K562 (cell line): Measurements from ENCODE around the gene CARD10.

ENCODE experiments used
- BDP1 ChIP-seq: IDR thresholded peaks from 3 replicates; pipeline ENCODE4 v1.6.1; 2011; ENCODE audit not compliant: insufficient read length, insufficient read depth
- BHLHE40 ChIP-seq: IDR thresholded peaks from 2 replicates; pipeline ENCODE4 v1.6.1; 2011; ENCODE audit warnings: low read length, improper control_type of control experiment
- CBX5 ChIP-seq: IDR thresholded peaks from 2 replicates; pipeline ENCODE4 v1.6.1; 2014; ENCODE audit warnings: low read depth, borderline replicate concordance
- FOXM1 ChIP-seq, 2 experiments: fragments of 450-650 bp in 1 of 2; sonication (generic) in 1 of 2; formaldehyde crosslinking in 1 of 2; IDR thresholded peaks; 2 replicates each; pipeline versions ENCODE4 v1.6.1 to v1.9.0; 2017 to 2022; ENCODE audit warnings: low read depth in 2 of 2, mild to moderate bottlenecking in 2 of 2, missing genetic modification reagents in 1 of 2, moderate library complexity in 1 of 2
- NFIC ChIP-seq: fragments of 450-650 bp; IDR thresholded peaks from 2 replicates; pipeline ENCODE4 v1.6.1; 2017; ENCODE audit warnings: mild to moderate bottlenecking, inconsistent platforms
- POLR2AphosphoS5 ChIP-seq: IDR thresholded peaks from 2 replicates; pipeline ENCODE4 v1.6.1; 2011; ENCODE audit warnings: mild to moderate bottlenecking, low read depth, low read length, moderate library complexity; ENCODE audit not compliant: control insufficient read depth, insufficient read depth
- RBFOX2 ChIP-seq: fragments of 200-400 bp; formaldehyde crosslinking; IDR thresholded peaks from 2 replicates; pipeline ENCODE4 v1.6.1; 2017; ENCODE audit warnings: low read depth, mild to moderate bottlenecking, low read length, moderate library complexity
- SMARCC2 ChIP-seq: fragments of 450-650 bp; IDR thresholded peaks from 2 replicates; pipeline ENCODE4 v1.6.1; 2017; ENCODE audit warnings: antibody characterized with exemption, moderate library complexity, mild to moderate bottlenecking, low read depth
- ZNF24 ChIP-seq: fragments of 450-650 bp; IDR thresholded peaks from 2 replicates; pipeline ENCODE4 v1.6.1; 2016
- TF ChIP-seq, protein P1 (sequence below): sonication (generic); formaldehyde crosslinking; IDR thresholded peaks from 2 replicates; pipeline ENCODE4 v1.8.1; 2023; ENCODE audit warnings: mild to moderate bottlenecking, missing genetic modification reagents
- TF ChIP-seq, protein P2 (sequence below): sonication (generic); formaldehyde crosslinking; IDR thresholded peaks from 2 replicates; pipeline ENCODE4 v1.8.1; 2022; ENCODE audit warnings: missing genetic modification reagents
- TF ChIP-seq, protein P3 (sequence below), 3 experiments: IDR thresholded peaks in 2 of 3; conservative IDR thresholded peaks in 1 of 3; 2 replicates each; pipeline ENCODE4 v1.5.1; 2011 to 2012; ENCODE audit warnings: low read length in 3 of 3, mild to moderate bottlenecking in 3 of 3, control low read depth in 2 of 3, improper control_type of control experiment in 1 of 3, inconsistent platforms in 1 of 3, low read depth in 1 of 3, mixed read lengths in 1 of 3, moderate library complexity in 1 of 3; ENCODE audit not compliant: insufficient read depth in 2 of 3

DNA sequence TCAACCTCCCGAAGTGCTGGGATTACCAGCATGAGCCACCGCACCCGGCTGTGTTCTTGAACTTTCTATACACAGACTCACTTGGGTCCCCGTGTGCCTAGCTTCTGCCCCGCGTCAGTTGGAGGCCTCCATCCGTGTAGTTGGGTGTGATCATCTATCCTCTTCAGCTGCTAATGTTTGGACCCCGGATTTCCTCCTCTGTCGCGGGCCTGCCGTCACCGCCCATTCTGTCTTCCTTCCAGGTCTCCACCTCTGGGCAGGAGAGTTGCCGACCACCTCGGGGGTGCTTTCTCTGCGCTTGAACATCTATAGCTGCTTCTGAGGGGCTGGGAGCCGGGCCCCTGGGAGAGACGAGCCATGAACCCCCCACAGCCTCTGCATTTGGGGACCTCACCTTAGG is 46.6 kb upstream of the CARD10 start:
- TF ChIP-seq NFIC (no peak), ZNF24 (no peak), CBX5 (no peak), POLR2AphosphoS5 (no peak), SMARCC2 (no peak), BDP1 (no peak), RBFOX2 (no peak), FOXM1 (IDR thresholded peaks at IDR 0.05; ENCODE audit: low read depth) (no peak), FOXM1 (CRISPR knock-in tag; IDR thresholded peaks at IDR 0.05; ENCODE audit: low read depth) (no peak), BHLHE40 (no peak)
- TF ChIP-seq, protein P1, sequence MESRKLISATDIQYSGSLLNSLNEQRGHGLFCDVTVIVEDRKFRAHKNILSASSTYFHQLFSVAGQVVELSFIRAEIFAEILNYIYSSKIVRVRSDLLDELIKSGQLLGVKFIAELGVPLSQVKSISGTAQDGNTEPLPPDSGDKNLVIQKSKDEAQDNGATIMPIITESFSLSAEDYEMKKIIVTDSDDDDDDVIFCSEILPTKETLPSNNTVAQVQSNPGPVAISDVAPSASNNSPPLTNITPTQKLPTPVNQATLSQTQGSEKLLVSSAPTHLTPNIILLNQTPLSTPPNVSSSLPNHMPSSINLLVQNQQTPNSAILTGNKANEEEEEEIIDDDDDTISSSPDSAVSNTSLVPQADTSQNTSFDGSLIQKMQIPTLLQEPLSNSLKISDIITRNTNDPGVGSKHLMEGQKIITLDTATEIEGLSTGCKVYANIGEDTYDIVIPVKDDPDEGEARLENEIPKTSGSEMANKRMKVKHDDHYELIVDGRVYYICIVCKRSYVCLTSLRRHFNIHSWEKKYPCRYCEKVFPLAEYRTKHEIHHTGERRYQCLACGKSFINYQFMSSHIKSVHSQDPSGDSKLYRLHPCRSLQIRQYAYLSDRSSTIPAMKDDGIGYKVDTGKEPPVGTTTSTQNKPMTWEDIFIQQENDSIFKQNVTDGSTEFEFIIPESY (CRISPR knock-in tag), result no peak
- TF ChIP-seq, protein P2, sequence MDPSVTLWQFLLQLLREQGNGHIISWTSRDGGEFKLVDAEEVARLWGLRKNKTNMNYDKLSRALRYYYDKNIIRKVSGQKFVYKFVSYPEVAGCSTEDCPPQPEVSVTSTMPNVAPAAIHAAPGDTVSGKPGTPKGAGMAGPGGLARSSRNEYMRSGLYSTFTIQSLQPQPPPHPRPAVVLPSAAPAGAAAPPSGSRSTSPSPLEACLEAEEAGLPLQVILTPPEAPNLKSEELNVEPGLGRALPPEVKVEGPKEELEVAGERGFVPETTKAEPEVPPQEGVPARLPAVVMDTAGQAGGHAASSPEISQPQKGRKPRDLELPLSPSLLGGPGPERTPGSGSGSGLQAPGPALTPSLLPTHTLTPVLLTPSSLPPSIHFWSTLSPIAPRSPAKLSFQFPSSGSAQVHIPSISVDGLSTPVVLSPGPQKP (CRISPR knock-in tag), result no peak
- TF ChIP-seq, protein P3, sequence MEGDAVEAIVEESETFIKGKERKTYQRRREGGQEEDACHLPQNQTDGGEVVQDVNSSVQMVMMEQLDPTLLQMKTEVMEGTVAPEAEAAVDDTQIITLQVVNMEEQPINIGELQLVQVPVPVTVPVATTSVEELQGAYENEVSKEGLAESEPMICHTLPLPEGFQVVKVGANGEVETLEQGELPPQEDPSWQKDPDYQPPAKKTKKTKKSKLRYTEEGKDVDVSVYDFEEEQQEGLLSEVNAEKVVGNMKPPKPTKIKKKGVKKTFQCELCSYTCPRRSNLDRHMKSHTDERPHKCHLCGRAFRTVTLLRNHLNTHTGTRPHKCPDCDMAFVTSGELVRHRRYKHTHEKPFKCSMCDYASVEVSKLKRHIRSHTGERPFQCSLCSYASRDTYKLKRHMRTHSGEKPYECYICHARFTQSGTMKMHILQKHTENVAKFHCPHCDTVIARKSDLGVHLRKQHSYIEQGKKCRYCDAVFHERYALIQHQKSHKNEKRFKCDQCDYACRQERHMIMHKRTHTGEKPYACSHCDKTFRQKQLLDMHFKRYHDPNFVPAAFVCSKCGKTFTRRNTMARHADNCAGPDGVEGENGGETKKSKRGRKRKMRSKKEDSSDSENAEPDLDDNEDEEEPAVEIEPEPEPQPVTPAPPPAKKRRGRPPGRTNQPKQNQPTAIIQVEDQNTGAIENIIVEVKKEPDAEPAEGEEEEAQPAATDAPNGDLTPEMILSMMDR (IDR thresholded peaks at IDR 0.05 in 2 of 3, conservative IDR thresholded peaks at IDR 0.05 in 1 of 3; ENCODE audit: insufficient read depth in 2 of 3, low read depth in 1 of 3, low read length in 3 of 3), result no peak
